ACC112 (cell line): Measurements from ENCODE around the gene GRIK5.
A peak's percentile ranks its signal among the peaks of the same experiment; 100 is the strongest.

Source experiments
- H2AFZ ChIP-seq: fragments of 200-600 bp; sonication (generic); one replicate; pipeline ENCODE4 v1.6.0; 2017; ENCODE audit warnings: antibody characterized with exemption, low read length; ENCODE audit not compliant: unreplicated experiment
- H3K27ac ChIP-seq: fragments of 200-600 bp; sonication (generic); 2 replicates; pipeline ENCODE4 v1.5.1; 2014; ENCODE audit warnings: low read depth, mild to moderate bottlenecking, antibody characterized with exemption, low read length, moderate library complexity
- H3K27me3 ChIP-seq: fragments of 200-600 bp; sonication (generic); 2 replicates; pipeline ENCODE4 v1.6.1; 2014; ENCODE audit warnings: mild to moderate bottlenecking, antibody characterized with exemption, low read length, moderate library complexity, mixed read lengths; ENCODE audit not compliant: insufficient read depth
- H3K36me3 ChIP-seq: fragments of 200-600 bp; sonication (generic); 2 replicates; pipeline ENCODE4 v1.6.1; 2016; ENCODE audit warnings: mild to moderate bottlenecking, antibody characterized with exemption, low read length, moderate library complexity, mixed read lengths; ENCODE audit not compliant: insufficient read depth
- H3K4me1 ChIP-seq: fragments of 200-600 bp; sonication (generic); one replicate; pipeline ENCODE4 v1.6.1; 2016; ENCODE audit warnings: low read length, mixed read lengths; ENCODE audit not compliant: insufficient read depth, unreplicated experiment, control insufficient read depth
- H3K4me3 ChIP-seq: fragments of 200-600 bp; sonication (generic); 2 replicates; pipeline ENCODE4 v1.5.1; 2014; ENCODE audit warnings: mild to moderate bottlenecking, low read depth, low read length
- H3K79me2 ChIP-seq: fragments of 200-600 bp; sonication (generic); one replicate; pipeline ENCODE4 v1.6.0; 2016; ENCODE audit warnings: low read length; ENCODE audit not compliant: control insufficient read depth, unreplicated experiment, insufficient read depth

GRIK5 gene

GRCh38 chr19:41951686-41952172 lies 118.3 kb downstream of the GRIK5 start:
- no peaks in the 10 kb centered on the region for H3K79me2 ChIP-seq
- H3K27me3 ChIP-seq, result no peaks in the 10 kb centered on the region
- peak overlapping the region; percentile 51; the same call in 1 of the 2 replicates for H3K4me3 ChIP-seq
- no peaks in the 10 kb centered on the region for H3K36me3 ChIP-seq
- H3K4me1 ChIP-seq, result no peaks in the 10 kb centered on the region
- H2AFZ ChIP-seq, result no peak overlapping the region
- no peak overlapping the region for H3K27ac ChIP-seq
